Nephron progenitor cell (in vitro differentiated cells): Measurements from ENCODE around the gene ERC1.
A peak's percentile ranks its signal among the peaks of the same experiment; 100 is the strongest.

ENCODE experiments used
- DNase-seq: peaks from one replicate; pipeline ENCODE4 v3.0.0; 2021
- H3K27ac Mint-ChIP-seq: 2 replicates; pipeline ENCODE4 v1.8.0; 2021; ENCODE audit warnings: mild to moderate bottlenecking, moderate library complexity, mixed read lengths
- H3K27me3 Mint-ChIP-seq: 2 replicates; pipeline ENCODE4 v1.8.0; 2021; ENCODE audit warnings: mild to moderate bottlenecking, low read depth, mixed read lengths; ENCODE audit not compliant: poor library complexity
- H3K36me3 Mint-ChIP-seq: 2 replicates; pipeline ENCODE4 v1.8.0; 2021; ENCODE audit warnings: low read depth, mixed read lengths
- H3K4me1 Mint-ChIP-seq: 2 replicates; pipeline ENCODE4 v1.8.0; 2021; ENCODE audit warnings: mixed read lengths
- H3K4me3 Mint-ChIP-seq: 2 replicates; pipeline ENCODE4 v1.8.0; 2021; ENCODE audit warnings: mild to moderate bottlenecking, moderate library complexity, mixed read lengths
- H3K9me3 Mint-ChIP-seq: 2 replicates; pipeline ENCODE4 v1.8.0; 2021; ENCODE audit warnings: mild to moderate bottlenecking, moderate library complexity, mixed read lengths
- TF ChIP-seq, protein P1 (sequence below): fragments of 200-600 bp; sonication (generic); IDR thresholded peaks from 2 replicates; pipeline ENCODE4 v1.5.0; 2021; ENCODE audit warnings: antibody characterized with exemption

The ERC1 gene

DNA sequence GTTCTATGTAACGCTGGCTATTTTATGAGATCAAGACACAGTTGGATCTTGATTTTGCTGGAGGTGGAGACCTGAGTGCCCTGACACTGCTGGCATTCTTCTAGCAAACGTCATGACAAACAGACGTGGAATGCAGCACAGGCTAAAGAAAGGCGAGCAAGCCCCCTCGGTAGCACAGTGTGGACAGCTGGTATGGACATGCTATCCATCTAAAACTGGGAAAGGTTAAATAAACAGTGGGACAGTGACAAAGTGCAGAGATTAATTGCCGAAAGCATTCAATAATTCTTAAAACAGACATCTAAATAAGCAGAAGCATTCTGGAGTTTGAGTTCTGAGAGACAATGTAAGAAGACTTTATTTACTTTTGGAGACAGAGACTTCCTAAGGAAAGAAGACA is 366.1 kb downstream of the ERC1 start:
- peak overlapping the region; percentile 53 for H3K27ac Mint-ChIP-seq
- peaks cover 51% of the 10 kb centered on the region for H3K4me1 Mint-ChIP-seq
- H3K9me3 Mint-ChIP-seq = no peaks in the 10 kb centered on the region
- DNase-seq = peak; percentile 14
- H3K4me3 Mint-ChIP-seq = no peak overlapping the region
- no peaks in the 10 kb centered on the region for H3K27me3 Mint-ChIP-seq
- peaks cover 12% of the 10 kb centered on the region for H3K36me3 Mint-ChIP-seq
- TF ChIP-seq, protein P1, sequence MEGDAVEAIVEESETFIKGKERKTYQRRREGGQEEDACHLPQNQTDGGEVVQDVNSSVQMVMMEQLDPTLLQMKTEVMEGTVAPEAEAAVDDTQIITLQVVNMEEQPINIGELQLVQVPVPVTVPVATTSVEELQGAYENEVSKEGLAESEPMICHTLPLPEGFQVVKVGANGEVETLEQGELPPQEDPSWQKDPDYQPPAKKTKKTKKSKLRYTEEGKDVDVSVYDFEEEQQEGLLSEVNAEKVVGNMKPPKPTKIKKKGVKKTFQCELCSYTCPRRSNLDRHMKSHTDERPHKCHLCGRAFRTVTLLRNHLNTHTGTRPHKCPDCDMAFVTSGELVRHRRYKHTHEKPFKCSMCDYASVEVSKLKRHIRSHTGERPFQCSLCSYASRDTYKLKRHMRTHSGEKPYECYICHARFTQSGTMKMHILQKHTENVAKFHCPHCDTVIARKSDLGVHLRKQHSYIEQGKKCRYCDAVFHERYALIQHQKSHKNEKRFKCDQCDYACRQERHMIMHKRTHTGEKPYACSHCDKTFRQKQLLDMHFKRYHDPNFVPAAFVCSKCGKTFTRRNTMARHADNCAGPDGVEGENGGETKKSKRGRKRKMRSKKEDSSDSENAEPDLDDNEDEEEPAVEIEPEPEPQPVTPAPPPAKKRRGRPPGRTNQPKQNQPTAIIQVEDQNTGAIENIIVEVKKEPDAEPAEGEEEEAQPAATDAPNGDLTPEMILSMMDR = no peak

- Mint-ChIP-seq H3K27ac (no peak overlapping the region), H3K9me3 (no peaks in the 10 kb centered on the region), H3K27me3 (no peaks in the 10 kb centered on the region), H3K36me3 (peaks cover 11% of the 10 kb centered on the region), H3K4me3 (no peak overlapping the region), H3K4me1 (peaks cover 46% of the 10 kb centered on the region)
- DNase-seq = no peak
- TF ChIP-seq, protein P1 = no peak
Measured at GRCh38 chr12:1357711-1358110, 366.7 kb downstream of the ERC1 start.

- no peak for DNase-seq
- Mint-ChIP-seq H3K9me3 (no peaks in the 10 kb centered on the region), H3K27me3 (no peaks in the 10 kb centered on the region), H3K4me3 (no peak overlapping the region), H3K4me1 (peaks cover 50% of the 10 kb centered on the region), H3K27ac (no peak overlapping the region), H3K36me3 (peaks cover 8% of the 10 kb centered on the region)
- TF ChIP-seq, protein P1 = no peak
Measured at GRCh38 chr12:1360441-1361210, 369.6 kb downstream of the ERC1 start.

DNA sequence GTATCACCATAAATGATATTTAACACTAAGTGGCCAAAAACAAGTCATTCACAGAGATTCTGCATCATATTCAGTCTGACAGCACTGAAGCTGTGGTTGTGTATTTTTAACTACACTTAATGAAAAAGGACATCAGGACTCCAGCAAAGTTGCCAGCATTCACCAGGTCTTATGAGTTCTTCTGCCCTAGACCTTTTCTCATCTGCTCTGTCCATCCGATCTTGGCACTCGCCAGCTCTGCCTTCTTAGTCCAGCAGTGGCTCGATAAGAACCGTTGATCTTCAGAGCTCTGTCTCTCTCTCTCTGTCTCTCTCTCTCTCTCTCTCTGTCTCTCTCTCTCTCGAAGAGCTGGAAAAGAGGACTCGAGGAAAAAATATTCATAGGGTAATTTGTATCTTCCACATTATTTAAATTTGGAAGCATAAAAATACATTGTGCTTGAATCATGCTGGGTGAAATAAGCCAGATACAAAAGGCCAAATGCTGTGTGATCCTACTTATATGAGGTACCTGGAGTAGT is 371.2 kb downstream of the ERC1 start:
- Mint-ChIP-seq H3K36me3 (peaks cover 8% of the 10 kb centered on the region), H3K4me1 (peaks cover 47% of the 10 kb centered on the region), H3K27me3 (no peaks in the 10 kb centered on the region), H3K9me3 (no peaks in the 10 kb centered on the region), H3K4me3 (no peak overlapping the region), H3K27ac (no peak overlapping the region)
- no peak for DNase-seq
- TF ChIP-seq, protein P1 = no peak

GRCh38 chr12:1365703-1366102 is 374.7 kb downstream of the ERC1 start:
- H3K4me3 Mint-ChIP-seq = no peak overlapping the region
- H3K4me1 Mint-ChIP-seq = peaks cover 60% of the 10 kb centered on the region
- TF ChIP-seq, protein P1 = no peak
- DNase-seq = no peak
- H3K9me3 Mint-ChIP-seq = no peaks in the 10 kb centered on the region
- no peaks in the 10 kb centered on the region for H3K27me3 Mint-ChIP-seq
- peaks cover 7% of the 10 kb centered on the region for H3K36me3 Mint-ChIP-seq
- H3K27ac Mint-ChIP-seq = no peak overlapping the region
